Activated CD8-positive, alpha-beta T cell treated with anti-CD3 and anti-CD28 coated beads for 36 hours (primary cell): ENCODE measurements around the gene UBR2. TPM values are rescaled to one million over a fixed set of nuclear protein-coding genes. Genes with fewer than 3 reads are reported as not detected.
"Not testable (repeated sequence)": the region's sequence is repeated elsewhere in the genome, so short reads cannot be mapped to it uniquely, and the experiment has no call there.

ENCODE experiments used
- ATAC-seq: fragments of 200-7000 bp; cut with Tn5 transposase; one replicate; pipeline ENCODE4 v1.10.0; 2021; ENCODE audit warnings: mild to moderate bottlenecking, moderate library complexity
- CTCF ChIA-PET: fragments of 350-600 bp; sonication (Branson Sonifier 250); formaldehyde crosslinking; loops from one replicate; lab custom pipeline; 2021; ENCODE audit warnings: antibody characterized with exemption; lab: Charles Lee
- POLR2A ChIA-PET: fragments of 350-600 bp; sonication (Branson Sonifier 250); formaldehyde crosslinking; loops from one replicate; lab custom pipeline; 2021; ENCODE audit warnings: antibody characterized with exemption; lab: Charles Lee
- DNase-seq: peaks from one replicate; pipeline ENCODE4 v3.0.0-alpha.2; 2020
- H3K27ac Mint-ChIP-seq: one replicate; pipeline ENCODE4 v1.8.0; 2021; ENCODE audit warnings: mild to moderate bottlenecking, mixed read lengths
- H3K27me3 Mint-ChIP-seq: one replicate; pipeline ENCODE4 v1.8.0; 2021; ENCODE audit warnings: mixed read lengths
- H3K36me3 Mint-ChIP-seq: one replicate; pipeline ENCODE4 v1.8.0; 2021; ENCODE audit warnings: low read depth, mixed read lengths
- H3K4me1 Mint-ChIP-seq: one replicate; pipeline ENCODE4 v1.8.0; 2021; ENCODE audit warnings: low read depth, mixed read lengths
- H3K4me3 Mint-ChIP-seq: one replicate; pipeline ENCODE4 v1.8.0; 2021; ENCODE audit warnings: mild to moderate bottlenecking, moderate library complexity, mixed read lengths
- H3K9me3 Mint-ChIP-seq: one replicate; pipeline ENCODE4 v1.8.0; 2021; ENCODE audit warnings: mixed read lengths
- intact Hi-C: fragments of 100-400 bp; cut with micrococcal nuclease; formaldehyde crosslinking; loops from one replicate; pipeline ENCODE4 v1.10.0; 2022
- total RNA-seq, 2 experiments: library from RNA; stranded (reverse); gene quantifications; one replicate each; pipeline ENCODE4 v1.2.3, GENCODE V29; 2021
- TF ChIP-seq, protein P1 (sequence below): fragments of 200-600 bp; IDR thresholded peaks from one replicate; pipeline ENCODE4 v1.8.0; 2022; ENCODE audit warnings: antibody characterized with exemption, mild to moderate bottlenecking

The UBR2 gene
- total RNA-seq, 2 experiments from 2014 or later: 24.5 to 25.8 TPM

GRCh38 chr6:42551217-42551616 lies 12.6 kb upstream of the UBR2 start:
- TF ChIP-seq, protein P1, sequence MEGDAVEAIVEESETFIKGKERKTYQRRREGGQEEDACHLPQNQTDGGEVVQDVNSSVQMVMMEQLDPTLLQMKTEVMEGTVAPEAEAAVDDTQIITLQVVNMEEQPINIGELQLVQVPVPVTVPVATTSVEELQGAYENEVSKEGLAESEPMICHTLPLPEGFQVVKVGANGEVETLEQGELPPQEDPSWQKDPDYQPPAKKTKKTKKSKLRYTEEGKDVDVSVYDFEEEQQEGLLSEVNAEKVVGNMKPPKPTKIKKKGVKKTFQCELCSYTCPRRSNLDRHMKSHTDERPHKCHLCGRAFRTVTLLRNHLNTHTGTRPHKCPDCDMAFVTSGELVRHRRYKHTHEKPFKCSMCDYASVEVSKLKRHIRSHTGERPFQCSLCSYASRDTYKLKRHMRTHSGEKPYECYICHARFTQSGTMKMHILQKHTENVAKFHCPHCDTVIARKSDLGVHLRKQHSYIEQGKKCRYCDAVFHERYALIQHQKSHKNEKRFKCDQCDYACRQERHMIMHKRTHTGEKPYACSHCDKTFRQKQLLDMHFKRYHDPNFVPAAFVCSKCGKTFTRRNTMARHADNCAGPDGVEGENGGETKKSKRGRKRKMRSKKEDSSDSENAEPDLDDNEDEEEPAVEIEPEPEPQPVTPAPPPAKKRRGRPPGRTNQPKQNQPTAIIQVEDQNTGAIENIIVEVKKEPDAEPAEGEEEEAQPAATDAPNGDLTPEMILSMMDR: no peak
- ATAC-seq (no peak), DNase-seq (no peak)
- intact Hi-C loops: no loop called here
- H3K9me3 Mint-ChIP-seq: peaks cover 4% of the 10 kb centered on the region
- no peak overlapping the region for H3K4me3 Mint-ChIP-seq
- ChIA-PET CTCF (interaction anchor here (0.7 to 2.0 kb wide), 6 partner anchors 13 to 447 kb away, joined by 3 to 10 read pairs (median 6); partner anchors contain the start of gene UBR2), POLR2A (interaction anchor here (1.1 kb wide), 1 partner anchor 156 kb away, joined by 3 read pairs; no protein-coding TSS in a partner anchor)
- H3K27ac Mint-ChIP-seq: no peak overlapping the region
- peaks cover 14% of the 10 kb centered on the region for H3K27me3 Mint-ChIP-seq
- peaks cover 13% of the 10 kb centered on the region for H3K4me1 Mint-ChIP-seq
- no peaks in the 10 kb centered on the region for H3K36me3 Mint-ChIP-seq

DNA sequence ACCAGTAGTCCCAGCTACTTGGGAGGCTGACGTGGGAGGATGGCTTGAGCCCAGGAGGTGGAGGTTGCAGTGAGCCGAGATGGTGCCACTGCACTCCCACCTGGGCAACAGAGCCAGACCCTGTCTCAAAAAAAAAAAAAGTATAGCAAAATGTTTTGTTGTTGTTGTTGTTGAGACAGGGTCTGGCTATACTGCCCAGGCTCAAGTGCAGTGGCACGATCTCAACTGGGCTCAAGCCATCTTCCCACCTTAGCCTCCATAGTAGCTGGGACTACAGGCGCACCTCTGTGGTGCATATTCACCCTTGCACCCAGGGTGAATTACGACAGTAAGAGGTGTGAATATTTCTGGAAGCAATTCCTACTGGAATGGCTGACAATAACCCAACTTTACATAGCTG lies 11.4 kb upstream of the UBR2 start:
- H3K27me3 Mint-ChIP-seq: peaks cover 14% of the 10 kb centered on the region
- no peaks in the 10 kb centered on the region for H3K36me3 Mint-ChIP-seq
- H3K9me3 Mint-ChIP-seq: peaks cover 4% of the 10 kb centered on the region
- POLR2A ChIA-PET: interaction anchor here (0.9 to 1.3 kb wide), 2 partner anchors 9 to 99 kb away, joined by 3 read pairs; no protein-coding TSS in a partner anchor
- peaks cover 7% of the 10 kb centered on the region for H3K4me1 Mint-ChIP-seq
- CTCF ChIA-PET: interaction anchor here (0.9 to 2.0 kb wide), 5 partner anchors 13 to 255 kb away, joined by 3 to 10 read pairs (median 3); no protein-coding TSS in a partner anchor
- intact Hi-C loops: no loop called here
- H3K27ac Mint-ChIP-seq: no peak overlapping the region
- H3K4me3 Mint-ChIP-seq: no peak overlapping the region
- TF ChIP-seq, protein P1: no peak
- ATAC-seq: no peak
- DNase-seq: no peak

- DNase-seq (no peak), ATAC-seq (peak; percentile 72)
- POLR2A ChIA-PET: interaction anchor here (1.5 kb wide), 1 partner anchor 9 kb away, joined by 5 read pairs; the partner anchor contains the start of gene UBR2
- TF ChIP-seq, protein P1: no peak
- peaks cover 4% of the 10 kb centered on the region for H3K27me3 Mint-ChIP-seq
- H3K4me3 Mint-ChIP-seq: no peak overlapping the region
- no peak overlapping the region for H3K27ac Mint-ChIP-seq
- intact Hi-C loops: no loop called here
- peaks cover 4% of the 10 kb centered on the region for H3K9me3 Mint-ChIP-seq
- no peaks in the 10 kb centered on the region for H3K4me1 Mint-ChIP-seq
- H3K36me3 Mint-ChIP-seq: no peaks in the 10 kb centered on the region
- CTCF ChIA-PET: interaction anchor here (0.7 to 3.9 kb wide), 6 partner anchors 8 to 419 kb away, joined by 3 to 45 read pairs (median 3); partner anchors contain the start of gene UBR2
These were observed 8.1 kb upstream of the UBR2 start for GRCh38 chr6:42555477-42556457.

- DNase-seq: no peak
- Mint-ChIP-seq H3K27me3 (peaks cover 4% of the 10 kb centered on the region), H3K27ac (no peak overlapping the region), H3K9me3 (peaks cover 4% of the 10 kb centered on the region), H3K4me1 (no peaks in the 10 kb centered on the region), H3K36me3 (no peaks in the 10 kb centered on the region), H3K4me3 (no peak overlapping the region)
- ChIA-PET CTCF (interaction anchor here (0.8 to 3.9 kb wide), 2 partner anchors 9 to 46 kb away, joined by 3 to 45 read pairs; no protein-coding TSS in a partner anchor), POLR2A (interaction anchor here (1.5 kb wide), 1 partner anchor 8 kb away, joined by 5 read pairs; the partner anchor contains the start of gene UBR2)
- intact Hi-C loops: no loop called here
- no peak for ATAC-seq
- TF ChIP-seq, protein P1: no peak
These were observed 7.4 kb upstream of the UBR2 start for GRCh38 chr6:42556462-42556861.

- H3K27me3 Mint-ChIP-seq, POLR2A ChIA-PET, DNase-seq, ATAC-seq, H3K4me3 Mint-ChIP-seq, H3K36me3 Mint-ChIP-seq, intact Hi-C loops, H3K27ac Mint-ChIP-seq, H3K4me1 Mint-ChIP-seq, H3K9me3 Mint-ChIP-seq: not testable (repeated sequence)
- CTCF ChIA-PET: interaction anchor here (1.1 to 3.9 kb wide), 2 partner anchors 12 to 27 kb away, joined by 4 to 45 read pairs; no protein-coding TSS in a partner anchor
These were observed 4.6 kb upstream of the UBR2 start for GRCh38 chr6:42559276-42559675.
